Measurements from ENCODE around the gene OR52E1. TPM values are rescaled to one million over a fixed set of nuclear protein-coding genes. Genes with fewer than 3 reads are reported as not detected.
"Not testable (repeated sequence)": the region's sequence is repeated elsewhere in the genome, so short reads cannot be mapped to it uniquely, and the experiment has no call there.

Gene OR52E1
- total and polyA plus RNA-seq, 12 donors, result not detected

DNA sequence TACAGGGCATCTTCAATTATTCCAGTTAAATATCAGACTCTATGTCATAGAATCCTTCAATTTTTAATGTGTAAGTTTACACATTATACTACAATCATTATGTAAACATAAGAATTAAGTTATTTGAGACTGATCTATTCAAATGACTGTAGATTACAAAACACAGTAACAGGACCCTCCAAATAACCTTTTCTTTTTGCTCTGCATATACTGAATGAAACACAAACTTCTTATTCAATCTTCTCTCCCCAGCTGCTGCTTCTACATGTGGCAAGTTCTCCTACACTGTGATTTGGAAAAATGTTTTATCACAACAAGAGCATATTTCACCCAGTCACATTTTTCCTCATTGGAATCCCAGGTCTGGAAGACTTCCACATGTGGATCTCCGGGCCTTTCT lies 23.1 kb upstream of the OR52E1 start, which contains the start of gene OR52J3:
OR52J3 (plus strand) TSS at position 301 of the 400 bp plus-strand sequence; CDS start at position 301, 0 bp downstream.
- intact Hi-C loops (cut with DNase I), result no loop called here
- Histone ChIP-seq H3K27me3 (no peaks in the 10 kb centered on the region), H3K9me3 (replicated peaks in 1 of 3) (no peaks in the 10 kb centered on the region), H3K4me3 (no peak within 1 kb of the TSS), H3K27ac (no peak within 1 kb of the TSS), H3K4me1 (replicated peaks in 1 of 2) (no peaks in the 10 kb centered on the region), H3K36me3 (replicated peaks in 1 of 2) (no peaks in the 10 kb centered on the region)
- TF ChIP-seq POLR2A (IDR thresholded peaks at IDR 0.05), result no peak
- no peak for DNase-seq
- 62 to 79% (median 68%) methylated on average over 1 of the region's 1 CpG for WGBS, 4 donors

DNA sequence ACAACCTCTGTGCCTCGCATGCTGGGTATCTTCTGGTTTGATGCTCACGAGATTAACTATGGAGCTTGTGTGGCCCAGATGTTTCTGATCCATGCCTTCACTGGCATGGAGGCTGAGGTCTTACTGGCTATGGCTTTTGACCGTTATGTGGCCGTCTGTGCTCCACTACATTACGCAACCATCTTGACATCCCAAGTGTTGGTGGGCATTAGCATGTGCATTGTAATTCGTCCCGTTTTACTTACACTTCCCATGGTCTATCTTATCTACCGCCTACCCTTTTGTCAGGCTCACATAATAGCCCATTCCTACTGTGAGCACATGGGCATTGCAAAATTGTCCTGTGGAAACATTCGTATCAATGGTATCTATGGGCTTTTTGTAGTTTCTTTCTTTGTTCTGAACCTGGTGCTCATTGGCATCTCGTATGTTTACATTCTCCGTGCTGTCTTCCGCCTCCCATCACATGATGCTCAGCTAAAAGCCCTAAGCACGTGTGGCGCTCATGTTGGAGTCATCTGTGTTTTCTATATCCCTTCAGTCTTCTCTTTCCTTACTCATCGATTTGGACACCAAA lies 22.5 kb upstream of the OR52E1 start:
- TF ChIP-seq CTCF (IDR thresholded peaks at IDR 0.05), result no peak
- no peak for TF ChIP-seq POLR2A (IDR thresholded peaks at IDR 0.05)

GRCh38 chr11:5058679-5059078 lies 10.7 kb upstream of the OR52E1 start:
- H3K9me3 ChIP-seq (replicated peaks in 1 of 3); intact Hi-C loops (cut with DNase I); DNase-seq; H3K36me3 ChIP-seq (replicated peaks in 1 of 2); H3K27ac ChIP-seq; H3K27me3 ChIP-seq; H3K4me1 ChIP-seq (replicated peaks in 1 of 2); H3K4me3 ChIP-seq: not testable (repeated sequence)
- 61 to 77% (median 71%) methylated on average over 5 of the region's 5 CpGs for WGBS, 4 donors

More for the DNA sequence above, 22.5 kb upstream of the OR52E1 start:
- no peaks in the 10 kb centered on the region for H3K27me3 ChIP-seq
- 68 to 83% (median 79%) methylated on average over 15 of the region's 15 CpGs for WGBS, 4 donors
- no peak overlapping the region for H3K4me3 ChIP-seq
- H3K27ac ChIP-seq, result no peak overlapping the region
- no peak for DNase-seq
- no peaks in the 10 kb centered on the region for H3K36me3 ChIP-seq (replicated peaks in 1 of 2)
- no peaks in the 10 kb centered on the region for H3K9me3 ChIP-seq (replicated peaks in 1 of 3)
- no peaks in the 10 kb centered on the region for H3K4me1 ChIP-seq (replicated peaks in 1 of 2)
- intact Hi-C loops (cut with DNase I), result no loop called here

DNA sequence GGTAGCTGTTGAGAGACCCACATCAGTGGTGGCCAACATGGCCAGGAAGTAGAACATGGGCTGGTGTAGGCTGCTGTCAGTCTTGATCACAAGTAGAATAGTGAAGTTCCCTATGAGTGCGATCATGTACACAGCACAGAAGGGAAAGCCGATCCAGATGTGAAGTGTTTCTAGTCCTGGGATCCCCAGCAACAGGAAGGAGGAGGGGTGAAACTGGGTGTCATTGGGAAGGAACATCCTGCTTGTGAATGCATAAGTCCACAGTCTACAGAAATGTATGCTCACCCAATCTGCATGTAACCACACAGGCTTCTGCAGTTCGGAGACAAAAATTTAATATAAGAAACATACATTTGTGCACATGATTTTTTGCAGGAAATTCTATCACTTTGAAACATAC lies 10.0 kb upstream of the OR52E1 start, which contains the start of gene OR52E2:
OR52E2 (minus strand) TSS at position 237 of the 400 bp plus-strand sequence; CDS start at position 237, 0 bp downstream.
- no peaks in the 10 kb centered on the region for H3K36me3 ChIP-seq (replicated peaks in 1 of 2)
- H3K4me1 ChIP-seq (replicated peaks in 1 of 2), result no peaks in the 10 kb centered on the region
- no peaks in the 10 kb centered on the region for H3K9me3 ChIP-seq (replicated peaks in 1 of 3)
- H3K4me3 ChIP-seq, result no peak within 1 kb of the TSS
- H3K27me3 ChIP-seq, result no peaks in the 10 kb centered on the region
- no peak within 1 kb of the TSS for H3K27ac ChIP-seq
- intact Hi-C loops (cut with DNase I), result no loop called here
- no peak for DNase-seq
- 77 to 87% (median 82%) methylated on average over 3 of the region's 3 CpGs for WGBS, 4 donors
- TF ChIP-seq CTCF (IDR thresholded peaks at IDR 0.05) (no peak), POLR2A (IDR thresholded peaks at IDR 0.05) (no peak)

GRCh38 chr11:5065027-5065426 lies 4.3 kb upstream of the OR52E1 start:
- no peaks in the 10 kb centered on the region for H3K27me3 ChIP-seq
- no peaks in the 10 kb centered on the region for H3K4me1 ChIP-seq (replicated peaks in 1 of 2)
- no peak overlapping the region for H3K4me3 ChIP-seq
- intact Hi-C loops (cut with DNase I), result no loop called here
- H3K9me3 ChIP-seq (replicated peaks in 1 of 3), result no peaks in the 10 kb centered on the region
- 8 to 39% (median 18%) methylated on average over 1 of the region's 1 CpG for WGBS, 4 donors
- TF ChIP-seq POLR2A (IDR thresholded peaks at IDR 0.05) (no peak), CTCF (IDR thresholded peaks at IDR 0.05) (no peak)
- H3K36me3 ChIP-seq (replicated peaks in 1 of 2), result no peaks in the 10 kb centered on the region
- H3K27ac ChIP-seq, result no peak overlapping the region
- DNase-seq, result no peak

All from adrenal gland (tissue), 12 donors.